IMR-90 (cell line): ENCODE data around the gene AKAP8L. TPM values are rescaled to one million over a fixed set of nuclear protein-coding genes. Genes with fewer than 3 reads are reported as not detected.

Source experiments
- ATAC-seq: fragments of 200-7000 bp; cut with Tn5 transposase; 2 replicates; pipeline ENCODE4 v1.9.1; 2020; ENCODE audit warnings: low read depth, mild to moderate bottlenecking, moderate library complexity
- BruUV-seq: library from RNA; stranded (reverse); fragments of 400-500 nt; replicated peaks from 2 replicates; lab custom pipeline; 2021; lab: Mats Ljungman, UMichigan
- CTCF ChIA-PET: fragments of 300-600 bp; formaldehyde crosslinking; extraction: SDS; loops from one replicate; lab custom pipeline; 2021; ENCODE audit warnings: antibody characterized with exemption; lab: Yijun Ruan, JAX
- POLR2A ChIA-PET: fragments of 300-600 bp; sonication (Branson Sonifier 250); formaldehyde crosslinking; loops from one replicate; lab custom pipeline; 2022; ENCODE audit warnings: antibody characterized with exemption; ENCODE audit not compliant: unreplicated experiment; lab: Charles Lee
- DNase-seq: peaks from one replicate; pipeline ENCODE4 v3.0.0; 2013
- H2AFZ ChIP-seq: replicated peaks from 2 replicates; pipeline ENCODE3; 2013; ENCODE audit warnings: low read length, mild to moderate bottlenecking; ENCODE audit not compliant: poor library complexity
- H2AK5ac ChIP-seq: 2 replicates; pipeline ENCODE4 v1.6.1; 2013; ENCODE audit warnings: low read depth, low read length, inconsistent platforms
- H2AK9ac ChIP-seq: replicated peaks from 2 replicates; pipeline ENCODE3; 2013; ENCODE audit warnings: mild to moderate bottlenecking, low read depth, low read length, moderate library complexity; ENCODE audit not compliant: poor library complexity
- H2BK120ac ChIP-seq: 2 replicates; pipeline ENCODE4 v1.6.1; 2013; ENCODE audit warnings: low read depth, low read length, inconsistent platforms
- H2BK15ac ChIP-seq: 3 replicates; pipeline ENCODE4 v1.6.1; 2013; ENCODE audit warnings: low read depth, low read length, inconsistent platforms
- H2BK20ac ChIP-seq: 2 replicates; pipeline ENCODE4 v1.6.1; 2013; ENCODE audit warnings: low read depth, mild to moderate bottlenecking, inconsistent platforms, low read length, moderate library complexity
- H2BK5ac ChIP-seq: 2 replicates; pipeline ENCODE4 v1.6.1; 2013; ENCODE audit warnings: mild to moderate bottlenecking, low read depth, low read length, inconsistent platforms; ENCODE audit not compliant: poor library complexity, severe bottlenecking
- H3K14ac ChIP-seq: replicated peaks from 2 replicates; pipeline ENCODE4 v1.6.1; 2013; ENCODE audit warnings: low read depth, low read length, inconsistent platforms
- H3K18ac ChIP-seq: 2 replicates; pipeline ENCODE4 v1.6.1; 2013; ENCODE audit warnings: low read depth, low read length, control low read depth
- H3K23ac ChIP-seq: 2 replicates; pipeline ENCODE4 v1.6.1; 2013; ENCODE audit warnings: low read depth, low read length, inconsistent platforms
- H3K27ac ChIP-seq: 2 replicates; pipeline ENCODE4 v1.5.1; 2013; ENCODE audit warnings: mild to moderate bottlenecking, control low read depth, low read length; ENCODE audit not compliant: insufficient read depth
- H3K27me3 ChIP-seq: 2 replicates; pipeline ENCODE4 v1.6.1; 2013; ENCODE audit warnings: low read length; ENCODE audit not compliant: control insufficient read depth, insufficient read depth
- H3K36me3 ChIP-seq: 2 replicates; pipeline ENCODE4 v1.6.1; 2013; ENCODE audit warnings: low read length, mixed read lengths; ENCODE audit not compliant: control insufficient read depth, insufficient read depth
- H3K4ac ChIP-seq: 2 replicates; pipeline ENCODE4 v1.6.1; 2013; ENCODE audit warnings: low read depth, low read length, inconsistent platforms
- H3K4me1 ChIP-seq: 2 replicates; pipeline ENCODE4 v1.6.1; 2013; ENCODE audit warnings: low read length, mixed read lengths; ENCODE audit not compliant: control insufficient read depth, insufficient read depth
- H3K4me2 ChIP-seq: 2 replicates; pipeline ENCODE4 v1.6.1; 2013; ENCODE audit warnings: low read depth, mild to moderate bottlenecking, control low read depth, low read length, moderate library complexity
- H3K4me3 ChIP-seq: 2 replicates; pipeline ENCODE4 v1.5.1; 2013; ENCODE audit warnings: low read depth, mild to moderate bottlenecking, control low read depth, low read length, moderate library complexity; ENCODE audit not compliant: insufficient read depth
- H3K56ac ChIP-seq: 2 replicates; pipeline ENCODE4 v1.6.1; 2013; ENCODE audit warnings: low read length, inconsistent platforms; ENCODE audit not compliant: insufficient read depth; ENCODE audit errors: extremely low read depth
- H3K79me1 ChIP-seq, 2 experiments: 2 replicates each; pipeline ENCODE4 v1.6.1; 2013; ENCODE audit warnings: low read length in 2 of 2, inconsistent platforms in 1 of 2, low read depth in 1 of 2
- H3K9ac ChIP-seq: 2 replicates; pipeline ENCODE4 v1.6.1; 2013; ENCODE audit warnings: low read depth, low read length, control low read depth
- H3K9me1 ChIP-seq: 2 replicates; pipeline ENCODE4 v1.6.1; 2013; ENCODE audit warnings: low read length, inconsistent platforms; ENCODE audit not compliant: insufficient read depth
- H3K9me3 ChIP-seq: 2 replicates; pipeline ENCODE4 v1.6.1; 2013; ENCODE audit warnings: low read length; ENCODE audit not compliant: control insufficient read depth, insufficient read depth
- H4K20me1 ChIP-seq: 2 replicates; pipeline ENCODE4 v1.6.1; 2013; ENCODE audit warnings: low read length, inconsistent platforms; ENCODE audit not compliant: insufficient read depth
- H4K5ac ChIP-seq: 2 replicates; pipeline ENCODE4 v1.6.1; 2013; ENCODE audit warnings: mild to moderate bottlenecking, low read depth, low read length, control low read depth
- H4K8ac ChIP-seq, 2 experiments: 2 replicates each; pipeline ENCODE4 v1.6.1; 2013; ENCODE audit warnings: low read depth in 2 of 2, low read length in 2 of 2, control low read depth in 1 of 2, inconsistent platforms in 1 of 2
- H4K91ac ChIP-seq: 2 replicates; pipeline ENCODE4 v1.6.1; 2013; ENCODE audit warnings: low read depth, low read length, inconsistent platforms; ENCODE audit not compliant: insufficient read depth
- CEBPB ChIP-seq: IDR thresholded peaks from 2 replicates; pipeline ENCODE4 v1.6.1; 2012; ENCODE audit warnings: low read depth, low read length, improper control_type of control experiment
- CHD1 ChIP-seq: IDR thresholded peaks from 2 replicates; pipeline ENCODE4 v1.6.1; 2012; ENCODE audit warnings: low read depth, low read length, improper control_type of control experiment
- FOS ChIP-seq: fragments of 150-350 bp; IDR thresholded peaks from 2 replicates; pipeline ENCODE4 v1.6.1; 2016; ENCODE audit warnings: low read depth, low read length
- MAFK ChIP-seq: IDR thresholded peaks from 2 replicates; pipeline ENCODE4 v1.6.1; 2012; ENCODE audit warnings: low read depth, low read length, improper control_type of control experiment
- MAZ ChIP-seq: IDR thresholded peaks from 2 replicates; pipeline ENCODE4 v1.6.1; 2012; ENCODE audit warnings: low read depth, mild to moderate bottlenecking, low read length, improper control_type of control experiment, moderate library complexity, borderline replicate concordance
- MXI1 ChIP-seq: IDR thresholded peaks from 2 replicates; pipeline ENCODE4 v1.6.1; 2012; ENCODE audit warnings: low read depth, mild to moderate bottlenecking, low read length, moderate library complexity, borderline replicate concordance
- NFE2L2 ChIP-seq: fragments of 150-350 bp; IDR thresholded peaks from 2 replicates; pipeline ENCODE4 v1.6.1; 2016; ENCODE audit warnings: low read depth, mild to moderate bottlenecking, low read length
- POLR2A ChIP-seq: IDR thresholded peaks from 2 replicates; pipeline ENCODE4 v1.6.1; 2012; ENCODE audit warnings: mild to moderate bottlenecking, low read depth, low read length
- RAD21 ChIP-seq: IDR thresholded peaks from 2 replicates; pipeline ENCODE4 v1.6.1; 2012; ENCODE audit warnings: low read length, improper control_type of control experiment
- RCOR1 ChIP-seq: IDR thresholded peaks from 2 replicates; pipeline ENCODE4 v1.6.1; 2012; ENCODE audit warnings: mild to moderate bottlenecking, low read length, improper control_type of control experiment; ENCODE audit not compliant: insufficient replicate concordance
- RFX5 ChIP-seq: IDR thresholded peaks from 2 replicates; pipeline ENCODE4 v1.8.0; 2012; ENCODE audit warnings: low read depth, mild to moderate bottlenecking, low read length, moderate library complexity
- SMC3 ChIP-seq: fragments of 150-350 bp; IDR thresholded peaks from 2 replicates; pipeline ENCODE4 v1.6.1; 2016; ENCODE audit warnings: low read depth, mild to moderate bottlenecking, antibody characterized with exemption, low read length, moderate library complexity
- WGBS, 2 experiments: methylation state at CpG; one replicate each; pipeline versions ENCODE4 v1.1.5 to v1.1.7; 2013; ENCODE audit warnings: missing lambda C conversion rate in 2 of 2; ENCODE audit not compliant: insufficient read length in 1 of 2; ENCODE audit errors: extremely low coverage in 2 of 2; 5-methylcytosine and 5-hydroxymethylcytosine counted together
- dilution Hi-C: fragments of 300-500 bp; cut with HindIII; formaldehyde crosslinking; loops from one replicate; pipeline ENCODE4 v1.14.3; 2018; ENCODE audit warnings: low sequenced_read_pairs; ENCODE audit not compliant: unreplicated experiment
- in situ Hi-C: fragments of 300-500 bp; cut with MboI; formaldehyde crosslinking; loops from 3 replicates; pipeline ENCODE4 v1.14.3; 2019; ENCODE audit warnings: low sequenced_read_pairs, inconsistent platforms, mixed read lengths
- intact Hi-C: fragments of 100-400 bp; cut with micrococcal nuclease; formaldehyde crosslinking; loops from 2 replicates; pipeline ENCODE4 v1.10.0; 2022
- polyA plus RNA-seq, 3 experiments: library from polyadenylated mRNA; depleted of rRNA; stranded (reverse); fragments of >200 nt; gene quantifications; 2 replicates each; pipeline ENCODE4 v1.2.3, GENCODE V29; 2012; ENCODE audit warnings: low replicate concordance in 1 of 3
- total RNA-seq: library from RNA; depleted of rRNA; stranded (reverse); fragments of >200 nt; gene quantifications from 2 replicates; pipeline ENCODE4 v1.2.3, GENCODE V29; 2012
- TF ChIP-seq, protein P1 (sequence below): fragments of 150-350 bp; IDR thresholded peaks from 2 replicates; pipeline ENCODE4 v1.6.1; 2016; ENCODE audit warnings: low read depth, mild to moderate bottlenecking, low read length, moderate library complexity, borderline replicate concordance
- TF ChIP-seq, protein P2 (sequence below): conservative IDR thresholded peaks from 2 replicates; pipeline ENCODE4 v1.5.1; 2012; ENCODE audit warnings: mild to moderate bottlenecking, low read depth, low read length, improper control_type of control experiment
- TF ChIP-seq, protein P3 (sequence below): fragments of 150-350 bp; IDR thresholded peaks from 2 replicates; pipeline ENCODE4 v1.6.1; 2017; ENCODE audit warnings: mild to moderate bottlenecking, antibody characterized with exemption, low read length, low read depth

AKAP8L gene
- total and polyA plus RNA-seq, 2 of the 4 experiments (the other 2 are of a cell fraction): 43.1 to 44.6 TPM

DNA sequence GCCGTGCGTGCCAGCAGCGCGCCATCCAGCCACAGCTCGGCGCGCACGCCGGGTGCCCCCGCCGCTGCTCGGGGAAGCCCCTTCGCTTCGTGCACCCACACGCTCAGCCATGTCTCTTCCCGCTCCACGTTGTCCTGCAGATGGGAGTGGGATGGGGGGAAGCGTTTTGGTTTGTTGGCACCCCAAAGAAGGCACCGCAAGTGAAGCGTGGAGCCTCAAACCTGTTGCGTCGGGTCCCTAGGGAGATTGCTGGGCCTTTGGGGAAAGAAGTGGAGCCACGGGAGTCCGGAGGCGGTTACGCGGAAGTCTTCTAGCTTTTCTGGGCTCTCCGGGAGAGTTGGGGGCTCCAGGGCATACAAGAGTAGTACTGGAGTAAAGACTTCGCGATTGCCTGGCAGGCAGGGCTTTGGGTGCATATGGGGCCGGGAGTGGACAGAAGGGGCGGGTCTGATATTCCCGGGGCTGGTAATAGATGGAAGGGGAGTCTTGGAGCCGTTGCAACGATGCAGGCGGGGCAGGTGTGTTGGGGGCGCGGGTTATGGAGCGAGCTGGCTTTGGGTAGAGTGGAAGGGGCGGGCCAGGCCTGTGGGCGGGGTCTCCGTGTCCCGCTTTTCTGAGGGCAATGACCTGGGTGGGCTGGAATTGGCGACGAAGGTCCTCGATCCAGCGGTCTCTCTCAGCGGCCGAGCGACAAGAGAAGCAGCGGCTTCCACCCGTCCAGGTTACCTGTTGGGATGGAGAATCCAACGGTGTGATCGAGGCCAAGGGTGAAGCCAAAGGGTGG, 39.1 kb upstream of the AKAP8L start:
- Histone ChIP-seq H2BK15ac (no peak overlapping the region), H3K4me3 (no peak overlapping the region), H3K9me3 (no peaks in the 10 kb centered on the region), H2AFZ (peak overlapping the region; percentile 21), H3K56ac (no peak overlapping the region), H3K18ac (no peak overlapping the region), H3K23ac (no peak overlapping the region), H3K4ac (no peak overlapping the region), H4K5ac (no peak overlapping the region), H3K4me1 (peaks cover 3% of the 10 kb centered on the region; the same call in 1 of the 2 replicates), H3K9ac (no peak overlapping the region), H3K4me2 (no peak overlapping the region), H3K27me3 (peaks cover 47% of the 10 kb centered on the region), H2AK5ac (no peak overlapping the region), H3K36me3 (no peaks in the 10 kb centered on the region), H2BK120ac (no peak overlapping the region), H2BK20ac (no peak overlapping the region), H3K9me1 (peaks cover 6% of the 10 kb centered on the region; the same call in 1 of the 2 replicates), H3K27ac (no peak overlapping the region), H2AK9ac (no peak overlapping the region), H3K79me1 (no peaks in the 10 kb centered on the region), H4K8ac (no peak overlapping the region), H4K20me1 (no peaks in the 10 kb centered on the region), H4K91ac (no peak overlapping the region), H2BK5ac (no peak overlapping the region), H3K14ac (no peak overlapping the region)
- no peak for DNase-seq
- dilution Hi-C loops: no loop called here
- BruUV-seq: no TSS peak
- POLR2A ChIA-PET: no interaction called here
- CTCF ChIA-PET: no interaction called here
- WGBS, 2 experiments: 3% methylated on average over 12 of the region's 54 CpGs; no CpG with 5 or more reads in 1 of the 2 experiments
- ATAC-seq: no peak
- in situ Hi-C loops: no loop called here
- intact Hi-C loops: loop anchor here (10.0 kb wide), 1 partner anchor 97 kb away; no protein-coding TSS in a partner anchor
- TF ChIP-seq SMC3: no peak
- TF ChIP-seq MXI1: no peak
- TF ChIP-seq RCOR1: no peak
- no peak for TF ChIP-seq CHD1
- TF ChIP-seq RAD21: no peak
- TF ChIP-seq CEBPB: no peak
- TF ChIP-seq POLR2A: no peak
- TF ChIP-seq, protein P1, sequence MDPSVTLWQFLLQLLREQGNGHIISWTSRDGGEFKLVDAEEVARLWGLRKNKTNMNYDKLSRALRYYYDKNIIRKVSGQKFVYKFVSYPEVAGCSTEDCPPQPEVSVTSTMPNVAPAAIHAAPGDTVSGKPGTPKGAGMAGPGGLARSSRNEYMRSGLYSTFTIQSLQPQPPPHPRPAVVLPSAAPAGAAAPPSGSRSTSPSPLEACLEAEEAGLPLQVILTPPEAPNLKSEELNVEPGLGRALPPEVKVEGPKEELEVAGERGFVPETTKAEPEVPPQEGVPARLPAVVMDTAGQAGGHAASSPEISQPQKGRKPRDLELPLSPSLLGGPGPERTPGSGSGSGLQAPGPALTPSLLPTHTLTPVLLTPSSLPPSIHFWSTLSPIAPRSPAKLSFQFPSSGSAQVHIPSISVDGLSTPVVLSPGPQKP: no peak
- TF ChIP-seq, protein P2, sequence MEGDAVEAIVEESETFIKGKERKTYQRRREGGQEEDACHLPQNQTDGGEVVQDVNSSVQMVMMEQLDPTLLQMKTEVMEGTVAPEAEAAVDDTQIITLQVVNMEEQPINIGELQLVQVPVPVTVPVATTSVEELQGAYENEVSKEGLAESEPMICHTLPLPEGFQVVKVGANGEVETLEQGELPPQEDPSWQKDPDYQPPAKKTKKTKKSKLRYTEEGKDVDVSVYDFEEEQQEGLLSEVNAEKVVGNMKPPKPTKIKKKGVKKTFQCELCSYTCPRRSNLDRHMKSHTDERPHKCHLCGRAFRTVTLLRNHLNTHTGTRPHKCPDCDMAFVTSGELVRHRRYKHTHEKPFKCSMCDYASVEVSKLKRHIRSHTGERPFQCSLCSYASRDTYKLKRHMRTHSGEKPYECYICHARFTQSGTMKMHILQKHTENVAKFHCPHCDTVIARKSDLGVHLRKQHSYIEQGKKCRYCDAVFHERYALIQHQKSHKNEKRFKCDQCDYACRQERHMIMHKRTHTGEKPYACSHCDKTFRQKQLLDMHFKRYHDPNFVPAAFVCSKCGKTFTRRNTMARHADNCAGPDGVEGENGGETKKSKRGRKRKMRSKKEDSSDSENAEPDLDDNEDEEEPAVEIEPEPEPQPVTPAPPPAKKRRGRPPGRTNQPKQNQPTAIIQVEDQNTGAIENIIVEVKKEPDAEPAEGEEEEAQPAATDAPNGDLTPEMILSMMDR: no peak
- no peak for TF ChIP-seq FOS
- no peak for TF ChIP-seq MAFK
- TF ChIP-seq NFE2L2: no peak
- no peak for TF ChIP-seq RFX5
- no peak for TF ChIP-seq MAZ
- TF ChIP-seq, protein P3, sequence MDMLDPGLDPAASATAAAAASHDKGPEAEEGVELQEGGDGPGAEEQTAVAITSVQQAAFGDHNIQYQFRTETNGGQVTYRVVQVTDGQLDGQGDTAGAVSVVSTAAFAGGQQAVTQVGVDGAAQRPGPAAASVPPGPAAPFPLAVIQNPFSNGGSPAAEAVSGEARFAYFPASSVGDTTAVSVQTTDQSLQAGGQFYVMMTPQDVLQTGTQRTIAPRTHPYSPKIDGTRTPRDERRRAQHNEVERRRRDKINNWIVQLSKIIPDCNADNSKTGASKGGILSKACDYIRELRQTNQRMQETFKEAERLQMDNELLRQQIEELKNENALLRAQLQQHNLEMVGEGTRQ: no peak
